GM19395 (cell line): ENCODE results near the gene SLC41A1.

Experiments used
- ATAC-seq: cut with Tn5 transposase; IDR thresholded peaks from one replicate; pipeline ENCODE4 v1.9.1; 2021; ENCODE audit warnings: mild to moderate bottlenecking, moderate library complexity; ENCODE audit not compliant: unreplicated experiment

Gene SLC41A1

DNA sequence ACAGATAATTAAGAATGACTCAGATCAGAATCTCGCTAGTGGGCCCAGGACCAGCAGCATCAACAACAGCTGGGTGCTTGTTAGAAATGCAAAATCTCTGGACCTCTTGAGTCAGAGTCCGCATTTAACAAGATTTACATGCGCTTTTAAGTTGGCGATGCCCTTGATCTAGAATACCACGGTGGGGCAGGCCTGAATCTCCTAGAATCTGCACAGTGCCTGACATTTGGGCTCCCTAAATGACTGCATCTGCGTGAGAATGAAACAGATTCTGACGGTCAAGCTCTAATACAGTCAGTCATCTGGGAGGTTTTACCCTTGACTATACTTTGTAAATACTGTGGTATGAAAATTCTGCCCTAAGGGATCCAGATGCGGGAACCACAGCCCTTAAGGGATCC lies 20.5 kb downstream of the SLC41A1 start:
- no peak for ATAC-seq

DNA sequence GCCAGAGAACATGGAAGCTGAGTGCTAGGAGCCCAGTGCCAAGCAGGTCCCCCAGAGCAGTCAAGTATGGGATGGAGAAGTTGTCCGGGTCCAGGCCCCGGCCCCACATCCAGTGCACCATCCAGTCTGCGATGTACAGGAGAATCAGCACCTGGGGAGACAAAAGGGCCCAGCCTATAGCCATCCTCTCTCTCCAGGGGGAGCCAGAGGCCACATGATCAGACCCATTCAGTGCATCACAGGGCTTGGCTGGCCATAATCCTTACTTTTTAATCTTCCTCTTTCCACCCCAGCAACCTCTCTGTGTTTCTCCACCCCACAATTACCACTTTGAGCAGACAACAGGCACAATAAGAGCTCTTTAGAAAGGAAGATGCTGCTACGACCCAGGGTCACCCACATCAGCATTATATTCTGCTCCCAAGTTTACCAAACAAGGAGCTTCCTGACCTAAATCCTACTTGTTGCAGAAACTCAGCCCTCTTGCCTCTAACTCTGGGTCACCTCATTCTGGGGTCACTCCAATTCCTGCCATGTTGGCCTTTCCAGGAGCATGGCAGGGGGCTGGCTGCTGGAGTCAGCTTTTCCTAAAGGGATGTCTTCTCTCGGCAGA lies 21.3 kb downstream of the SLC41A1 start:
- ATAC-seq, result peak; percentile 64

DNA sequence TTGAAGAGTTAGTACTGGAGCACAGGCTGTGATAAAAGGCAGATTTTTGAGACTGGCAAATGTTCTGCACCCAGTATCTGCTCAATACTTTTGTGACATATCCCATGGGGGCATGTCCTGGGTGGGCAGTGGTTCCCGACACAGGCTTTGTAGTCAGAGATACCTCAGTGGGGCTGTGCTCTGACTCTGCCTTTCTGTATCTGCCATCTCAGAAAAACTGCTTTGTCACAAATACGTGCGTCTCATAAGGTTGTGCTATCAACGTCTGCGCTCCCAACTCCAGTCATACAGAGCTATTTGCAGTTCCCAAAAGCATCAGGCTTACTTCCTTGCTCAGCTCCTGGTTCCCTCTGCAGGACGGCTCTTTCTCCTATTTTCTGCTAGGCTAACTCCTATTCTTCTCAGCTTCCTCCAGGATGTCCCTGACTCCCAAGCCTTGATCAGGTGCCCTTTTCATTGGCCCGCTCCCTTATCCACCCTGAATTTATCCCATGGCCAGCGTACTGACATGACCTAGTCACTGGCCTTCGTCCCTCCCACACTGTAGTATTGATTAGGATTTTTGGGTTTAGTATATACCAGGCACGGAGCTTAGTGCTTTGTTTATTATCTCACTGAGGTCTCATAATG lies 25.6 kb downstream of the SLC41A1 start:
- no peak for ATAC-seq

DNA sequence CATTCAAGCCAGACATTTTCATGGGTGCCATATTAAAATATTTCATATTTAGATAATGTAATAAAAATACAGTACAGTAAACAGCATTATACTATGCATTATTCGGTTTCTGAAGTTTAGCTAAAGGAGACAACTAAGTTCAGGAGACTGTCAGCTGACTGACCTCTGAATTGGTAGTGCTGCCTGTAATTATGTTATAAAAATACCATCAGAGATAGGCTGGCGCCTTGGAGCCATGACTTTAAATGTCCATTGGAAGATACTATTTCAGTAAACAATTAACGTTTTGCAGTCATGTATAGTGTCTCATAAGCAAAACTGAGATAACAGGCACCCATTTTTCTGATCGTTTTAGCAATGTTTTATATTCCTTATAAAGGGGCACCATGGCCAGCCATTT lies 26.4 kb downstream of the SLC41A1 start:
- no peak for ATAC-seq

DNA sequence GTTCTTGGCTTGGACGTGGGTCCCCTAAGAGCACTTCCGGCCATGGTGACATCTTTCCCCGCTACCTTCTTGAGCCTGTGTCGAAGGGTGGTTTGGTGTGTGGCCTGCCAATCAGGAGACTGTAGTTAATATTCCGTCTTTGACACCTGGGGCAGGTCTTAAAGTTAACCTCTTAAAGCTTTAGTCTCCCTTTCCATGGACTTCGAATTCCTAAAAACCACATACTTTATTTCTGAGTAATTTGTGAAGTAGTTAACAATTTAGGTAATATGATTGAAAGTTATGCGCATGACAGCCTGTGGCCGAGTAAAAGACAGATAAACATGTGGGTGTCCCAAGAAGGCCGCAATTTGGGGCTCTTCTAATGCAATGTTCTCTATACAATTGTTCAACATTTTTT lies 27.6 kb downstream of the SLC41A1 start:
- no peak for ATAC-seq

DNA sequence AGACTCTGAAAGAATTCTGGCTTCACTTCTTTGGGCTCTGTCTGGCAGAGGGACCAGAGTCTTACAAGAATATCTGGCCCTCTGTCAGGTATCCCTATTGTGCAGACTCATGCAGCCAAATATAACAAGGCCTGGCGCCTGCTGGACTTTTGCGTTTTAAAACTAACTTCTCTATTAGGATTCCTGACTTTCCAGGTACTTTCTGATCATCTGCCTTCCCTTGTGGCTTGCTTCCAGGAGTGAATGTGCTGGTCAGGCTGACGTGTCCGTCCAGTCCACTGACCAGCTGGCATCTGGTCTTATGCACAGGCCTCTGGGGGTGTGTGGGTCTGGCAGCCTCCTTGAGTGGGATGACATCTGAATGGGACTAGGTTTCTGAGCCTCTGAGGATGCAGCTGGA lies 29.1 kb downstream of the SLC41A1 start:
- no peak for ATAC-seq

DNA sequence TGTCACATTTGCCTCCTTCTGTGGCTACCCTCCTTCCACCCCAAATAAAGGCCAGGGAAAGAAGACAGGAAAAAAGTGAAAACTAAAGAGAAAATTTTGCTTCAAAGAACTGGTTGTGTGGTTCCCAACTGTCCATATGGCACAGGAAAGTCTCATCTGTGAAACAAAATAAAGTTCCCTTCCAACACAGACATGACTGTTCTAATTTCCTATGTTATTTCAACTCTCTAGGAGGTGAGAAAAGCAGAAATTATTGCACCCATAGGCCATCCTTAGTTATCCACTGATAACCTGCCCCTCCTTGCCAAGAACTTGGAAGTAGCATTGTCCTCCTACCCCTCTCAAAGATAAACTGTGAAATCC lies 29.6 kb downstream of the SLC41A1 start:
- ATAC-seq, result no peak

DNA sequence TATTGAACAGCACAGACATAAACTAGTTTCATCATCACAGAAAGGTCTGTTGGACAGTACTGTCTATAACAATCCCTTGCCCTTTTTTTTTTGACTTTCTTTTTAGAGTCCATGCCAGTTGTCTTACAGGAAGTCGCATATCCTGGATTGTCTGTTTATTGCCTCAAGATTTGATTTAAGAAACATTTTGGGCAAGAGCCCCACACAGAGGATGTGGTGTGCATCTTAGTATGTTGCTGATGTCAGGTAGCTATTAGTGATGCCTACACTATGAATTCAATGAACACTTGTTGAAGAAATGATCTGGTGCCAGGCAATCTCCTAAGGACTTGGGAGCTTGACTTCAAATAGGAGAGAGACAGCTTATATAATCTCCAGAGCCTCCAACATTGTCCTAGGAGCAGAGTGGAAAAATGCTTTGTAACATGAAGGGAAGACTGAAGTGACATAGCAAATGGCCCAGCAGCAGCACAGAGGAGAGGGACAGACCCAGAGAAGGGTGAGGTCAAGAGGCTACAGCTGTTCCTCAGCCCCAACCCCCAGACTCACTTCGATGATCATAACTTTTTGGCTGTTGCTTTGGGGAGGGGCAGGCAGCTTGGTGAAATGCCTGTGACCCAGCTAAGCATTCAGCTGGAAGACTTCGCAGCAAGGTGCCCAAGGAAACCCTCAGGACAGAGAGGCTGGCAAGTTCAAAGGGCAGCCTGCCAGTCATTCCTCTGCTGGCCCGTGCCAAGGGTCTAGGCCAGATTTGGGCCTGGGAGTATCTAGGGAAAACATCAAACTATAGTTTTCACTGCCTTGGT lies 30.2 kb downstream of the SLC41A1 start:
- no peak for ATAC-seq

DNA sequence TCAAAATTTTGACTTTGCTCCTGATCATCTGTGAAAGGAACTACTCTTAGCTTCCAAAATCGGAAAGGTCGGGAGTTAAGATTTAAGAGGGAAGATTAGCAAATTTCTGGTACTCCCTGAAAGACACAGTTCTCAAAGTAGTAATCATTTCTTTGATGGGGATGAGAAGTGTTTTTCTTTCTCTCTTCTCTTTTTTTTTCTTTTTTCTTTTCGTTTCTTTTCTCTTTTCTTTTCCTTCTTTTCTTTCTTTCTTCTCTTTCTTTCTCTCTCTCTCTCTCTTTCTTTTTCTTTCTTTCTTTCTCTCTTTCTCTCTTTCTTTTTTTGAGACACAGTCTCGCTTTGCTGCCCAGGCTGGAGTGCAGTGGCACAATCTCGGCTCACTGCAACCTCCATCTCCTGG lies 32.7 kb downstream of the SLC41A1 start:
- no peak for ATAC-seq

DNA sequence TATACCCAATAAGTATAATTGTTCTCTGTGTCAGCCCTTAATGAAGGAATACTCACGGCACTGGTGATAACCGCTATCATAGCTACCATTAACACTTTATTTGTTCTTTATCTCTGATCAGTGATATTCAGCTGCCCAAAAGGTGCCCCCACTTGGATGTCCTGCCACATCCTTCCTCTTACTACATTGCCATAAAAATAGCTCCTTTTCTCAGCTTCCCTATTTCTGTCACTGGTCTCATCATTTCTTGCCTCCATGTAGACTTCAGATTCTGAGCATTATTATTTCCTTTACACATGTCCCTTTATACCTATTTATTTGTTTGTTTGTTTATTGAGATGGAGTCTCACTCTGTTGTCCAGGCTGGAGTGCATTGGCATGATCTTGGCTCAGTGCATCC lies 35.0 kb downstream of the SLC41A1 start:
- ATAC-seq, result no peak

DNA sequence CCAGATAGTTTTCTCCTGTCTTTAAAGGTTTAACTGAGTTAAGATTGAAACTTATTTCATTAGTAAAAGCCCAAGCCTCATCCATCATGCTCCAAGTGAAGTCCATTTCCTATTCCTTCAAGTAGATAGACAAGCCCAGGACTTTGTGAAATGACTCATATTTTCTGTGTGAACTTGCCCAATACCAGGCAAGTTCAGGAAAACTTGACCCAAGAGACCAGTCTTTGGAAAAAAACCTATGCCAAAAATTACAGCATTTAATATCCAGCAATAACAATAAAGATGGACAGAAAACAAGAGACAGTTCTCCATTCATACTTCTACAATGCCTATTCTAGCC lies 37.3 kb downstream of the SLC41A1 start:
- no peak for ATAC-seq

DNA sequence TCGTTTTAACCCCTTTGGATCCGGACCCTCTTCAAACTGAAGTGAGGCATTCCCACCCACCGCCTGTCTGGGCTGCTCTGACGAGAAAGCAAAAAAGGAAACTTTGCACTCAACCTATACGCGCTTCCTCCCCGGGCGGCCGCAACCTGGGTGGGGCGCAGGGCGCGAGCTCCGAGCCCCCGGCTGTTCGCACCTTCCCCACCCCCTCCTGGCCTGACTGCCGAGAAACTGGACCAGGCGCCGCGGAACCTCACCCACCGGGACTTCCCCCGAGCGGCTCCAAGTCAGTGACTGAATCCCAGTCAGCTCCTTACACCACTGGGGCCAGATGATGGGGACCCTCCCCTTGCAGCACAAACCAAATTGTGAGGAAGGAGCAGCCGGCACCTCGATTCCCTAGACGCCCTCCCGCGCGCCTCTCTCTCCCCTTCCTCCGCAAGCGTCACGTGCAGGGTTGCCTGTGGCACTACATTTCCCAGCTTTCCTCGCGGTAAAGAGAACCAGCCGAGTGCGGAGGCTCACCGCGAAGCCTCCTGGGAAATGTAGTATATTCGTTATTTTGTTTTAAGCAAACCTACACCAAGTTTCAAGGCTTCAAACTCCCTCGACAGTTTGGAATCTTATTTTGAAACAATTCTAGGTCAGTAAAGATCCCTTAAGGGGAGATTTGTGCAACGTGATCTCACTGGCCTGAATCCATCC lies 37.8 kb downstream of the SLC41A1 start, which contains the start of gene RAB29:
Gene RAB29 (minus strand): TSS at position 468 of the 702 bp plus-strand sequence. CDS start 526 bp downstream, outside the sequence.
- peak; percentile 80 for ATAC-seq

DNA sequence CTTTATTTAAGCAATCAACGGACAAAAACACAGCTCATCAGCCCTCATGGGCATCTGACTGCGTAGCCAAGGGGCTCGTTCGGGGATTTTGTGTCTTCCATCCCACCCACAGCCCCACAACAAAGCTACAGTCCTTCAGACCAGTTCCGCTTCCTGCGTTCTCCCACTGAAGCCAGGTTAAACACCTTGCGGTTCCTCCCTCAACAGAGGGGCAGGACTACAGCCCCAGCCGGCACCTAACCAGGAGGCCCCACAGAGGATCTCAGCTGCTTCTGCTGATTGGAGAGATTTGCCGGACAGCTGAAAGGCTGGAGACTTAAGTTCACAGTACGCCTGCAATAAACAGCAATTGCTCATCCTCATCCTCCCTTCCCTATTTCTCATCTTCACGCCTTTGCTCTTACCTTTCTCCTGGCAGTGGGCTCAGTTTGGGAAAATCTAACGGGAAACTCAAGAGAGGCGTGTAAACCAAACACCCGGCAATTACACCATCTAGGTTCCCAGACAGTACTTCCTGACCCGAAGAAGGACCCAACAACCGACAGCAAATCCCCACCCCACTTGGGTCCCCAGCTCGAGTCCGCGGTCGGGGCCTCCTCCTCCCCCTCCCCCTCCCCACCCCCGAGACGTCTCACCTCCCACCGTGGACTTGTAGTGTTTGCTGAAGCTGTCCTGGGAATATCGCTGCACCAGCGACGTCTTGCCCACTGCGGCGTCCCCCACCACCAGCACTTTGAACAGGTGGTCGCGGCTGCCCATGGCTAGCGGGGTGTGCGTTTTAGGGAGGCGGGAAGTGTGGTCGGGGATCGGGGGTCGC lies 38.6 kb downstream of the SLC41A1 start:
- peak; percentile 43 for ATAC-seq

DNA sequence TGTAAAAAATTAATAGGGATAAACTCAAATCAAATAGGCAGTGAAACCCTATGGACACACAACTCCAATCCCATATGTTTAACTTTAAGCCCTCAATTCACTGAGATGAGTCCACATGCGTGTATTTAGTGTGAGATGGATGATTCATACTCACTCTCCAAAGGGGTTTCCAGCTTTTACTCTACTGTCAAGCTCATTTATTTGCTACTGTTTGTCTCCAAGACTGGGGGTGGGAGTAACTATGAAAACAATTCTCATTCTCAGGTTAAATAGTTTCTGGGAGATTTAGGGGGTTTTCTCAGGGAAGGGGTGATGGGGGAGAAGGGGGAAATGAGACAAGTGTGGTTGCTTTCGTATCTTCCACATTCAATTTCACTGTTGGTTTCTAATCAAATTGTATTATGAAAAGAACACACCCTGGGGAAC lies 40.4 kb downstream of the SLC41A1 start:
- ATAC-seq, result no peak

DNA sequence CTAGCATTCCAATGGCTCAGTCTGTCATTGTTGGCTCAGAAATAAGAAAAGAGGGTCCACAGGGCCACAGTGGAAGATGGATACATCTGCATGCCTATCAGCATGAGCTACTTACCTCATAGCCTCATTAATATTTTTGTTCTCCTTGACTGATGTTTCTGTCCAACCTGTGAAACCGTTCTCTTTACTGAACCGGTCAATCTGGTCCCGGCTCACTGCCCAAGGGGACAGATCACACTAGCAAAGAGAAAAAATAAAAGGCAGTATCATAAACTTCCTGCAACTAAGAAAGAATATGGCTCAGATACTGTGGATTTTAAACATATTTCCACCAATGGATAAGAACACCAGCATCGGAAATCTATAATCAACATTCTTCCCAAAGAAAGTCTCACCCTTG lies 42.4 kb downstream of the SLC41A1 start:
- ATAC-seq, result no peak

DNA sequence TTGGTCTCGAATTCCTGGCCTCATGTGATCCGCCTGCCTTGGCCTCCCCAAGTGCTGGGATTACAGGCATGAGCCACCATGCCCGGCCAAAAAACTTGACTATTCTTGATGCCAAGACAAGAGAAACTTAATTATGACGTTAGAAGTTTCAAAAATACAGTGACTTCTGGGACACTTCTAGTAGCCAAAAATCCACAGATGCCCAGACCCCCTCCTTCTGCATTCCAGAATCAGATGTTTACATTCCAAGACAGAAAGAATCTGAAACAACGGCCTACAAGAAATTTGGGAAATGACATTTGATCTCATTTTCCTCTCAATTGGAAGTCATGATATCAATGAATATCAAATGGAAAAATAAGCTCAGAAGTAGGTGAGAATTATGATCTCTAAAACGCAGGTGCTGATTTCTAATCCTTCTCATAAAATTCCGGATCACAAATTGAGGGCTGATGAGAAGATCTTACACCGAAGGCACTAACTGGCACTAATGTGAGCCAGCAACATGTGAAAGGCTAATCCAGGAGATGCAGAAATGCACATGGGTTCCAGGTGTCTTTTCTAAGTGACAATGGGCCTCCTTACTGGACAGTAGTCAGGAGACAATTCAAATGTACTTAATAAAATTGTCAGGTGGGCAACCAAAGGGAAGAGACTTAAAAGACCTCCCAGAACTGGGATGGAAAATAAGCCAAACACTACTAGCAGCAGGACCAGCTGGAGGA lies 43.2 kb downstream of the SLC41A1 start:
- ATAC-seq, result no peak

DNA sequence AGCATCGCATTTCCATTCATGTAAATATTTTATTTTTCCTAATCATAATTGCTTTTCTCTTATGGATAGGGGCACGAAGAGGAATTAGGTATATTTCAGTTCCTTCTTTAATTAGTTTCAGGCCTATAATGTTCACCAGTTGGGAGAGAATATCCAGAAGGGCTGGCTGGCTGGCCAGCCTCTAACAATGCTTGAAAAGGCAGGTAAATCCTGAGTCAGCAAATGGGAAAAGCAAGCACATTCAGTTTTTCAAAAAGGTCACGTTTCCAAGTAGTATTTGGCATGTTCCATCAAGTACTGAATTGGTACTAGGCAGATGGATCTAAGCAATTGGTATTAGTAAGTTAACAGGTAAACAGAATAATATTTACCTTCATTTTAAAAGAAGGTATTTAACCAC lies 45.8 kb downstream of the SLC41A1 start:
- ATAC-seq, result no peak

DNA sequence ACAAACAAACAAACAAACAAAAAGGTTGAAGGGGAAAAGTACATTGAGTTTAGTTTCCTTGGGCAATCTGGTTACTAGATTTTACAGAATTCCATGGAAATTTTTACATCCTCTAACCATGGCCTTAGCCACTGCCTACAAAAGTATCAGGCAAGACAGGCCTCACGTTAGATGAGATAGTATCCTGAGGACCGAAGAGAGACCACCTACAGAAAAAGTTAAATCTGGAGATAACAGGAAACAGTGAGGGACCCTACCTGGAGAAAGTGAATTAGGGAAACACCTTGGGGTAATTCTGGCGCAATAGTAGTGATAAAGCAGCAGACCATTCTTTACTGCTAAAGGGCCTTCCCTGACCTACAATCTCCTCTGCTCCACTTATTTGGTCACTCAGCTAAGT lies 46.4 kb downstream of the SLC41A1 start:
- ATAC-seq, result no peak

DNA sequence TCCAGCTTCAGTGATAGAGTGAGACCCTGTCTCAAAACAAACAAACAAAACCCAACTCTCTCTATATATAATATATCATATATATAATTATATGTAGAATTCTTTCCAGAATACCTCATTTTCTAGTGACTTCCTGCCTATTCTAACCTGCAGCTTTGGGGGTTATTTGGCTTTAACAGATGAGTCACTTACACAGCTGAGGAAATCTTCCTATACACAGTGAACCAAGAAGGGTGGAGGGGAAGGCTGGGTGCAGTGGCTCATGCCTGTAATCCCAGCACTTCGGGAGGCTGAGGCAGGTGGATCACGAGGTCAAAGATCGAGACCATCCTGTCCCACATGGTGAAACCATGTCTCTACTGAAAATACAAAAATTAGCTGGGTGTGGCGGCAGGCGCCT lies 47.0 kb downstream of the SLC41A1 start:
- ATAC-seq, result no peak

DNA sequence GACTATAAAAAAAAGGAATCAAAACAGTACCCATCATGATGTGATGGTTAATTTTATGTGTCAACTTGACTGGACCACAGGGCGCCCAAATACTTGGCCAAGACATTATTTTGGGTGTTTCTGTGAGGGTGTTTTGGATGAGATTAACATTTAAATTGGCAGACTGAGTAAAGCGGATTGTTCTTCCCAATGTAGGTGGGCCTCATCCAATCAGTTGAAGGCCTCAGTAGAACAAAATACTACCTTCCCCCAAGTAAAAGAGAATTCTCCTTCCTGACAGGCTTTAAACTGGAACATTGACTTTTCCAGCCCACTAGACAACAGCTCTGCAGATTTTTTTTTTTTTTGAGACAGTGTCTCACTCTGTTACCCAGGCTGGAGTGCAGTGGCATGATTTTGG lies 48.4 kb downstream of the SLC41A1 start:
- no peak for ATAC-seq
